ENCODE results near the gene KRTAP2-3. TPM values are rescaled to one million over a fixed set of nuclear protein-coding genes. Genes with fewer than 3 reads are reported as not detected.

KRTAP2-3 gene
- total RNA-seq, 1 experiment from 2014 or later = 0.57 TPM

DNA sequence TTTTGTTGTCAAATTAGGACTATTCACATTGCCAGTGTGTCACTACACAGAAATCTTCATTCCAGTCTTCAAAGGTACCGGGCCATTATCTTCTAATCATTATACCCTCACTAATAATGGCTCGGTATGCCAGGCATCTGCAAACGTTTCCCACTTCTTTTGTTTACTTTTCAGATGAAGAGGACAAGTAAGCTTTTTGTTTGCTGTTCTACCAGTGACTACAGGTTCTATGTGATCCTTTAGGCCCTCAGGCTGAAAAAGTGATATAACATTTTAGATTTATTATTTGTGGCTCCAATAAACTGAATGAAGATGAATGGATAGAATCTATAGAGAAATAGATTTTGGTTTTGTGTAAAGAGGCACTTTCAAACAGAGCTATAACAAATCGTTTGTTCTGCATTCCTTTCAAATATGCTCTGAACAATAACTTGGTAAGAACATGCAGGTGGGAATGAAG is 50.6 kb downstream of the KRTAP2-3 start:
- TF ChIP-seq, protein P1, sequence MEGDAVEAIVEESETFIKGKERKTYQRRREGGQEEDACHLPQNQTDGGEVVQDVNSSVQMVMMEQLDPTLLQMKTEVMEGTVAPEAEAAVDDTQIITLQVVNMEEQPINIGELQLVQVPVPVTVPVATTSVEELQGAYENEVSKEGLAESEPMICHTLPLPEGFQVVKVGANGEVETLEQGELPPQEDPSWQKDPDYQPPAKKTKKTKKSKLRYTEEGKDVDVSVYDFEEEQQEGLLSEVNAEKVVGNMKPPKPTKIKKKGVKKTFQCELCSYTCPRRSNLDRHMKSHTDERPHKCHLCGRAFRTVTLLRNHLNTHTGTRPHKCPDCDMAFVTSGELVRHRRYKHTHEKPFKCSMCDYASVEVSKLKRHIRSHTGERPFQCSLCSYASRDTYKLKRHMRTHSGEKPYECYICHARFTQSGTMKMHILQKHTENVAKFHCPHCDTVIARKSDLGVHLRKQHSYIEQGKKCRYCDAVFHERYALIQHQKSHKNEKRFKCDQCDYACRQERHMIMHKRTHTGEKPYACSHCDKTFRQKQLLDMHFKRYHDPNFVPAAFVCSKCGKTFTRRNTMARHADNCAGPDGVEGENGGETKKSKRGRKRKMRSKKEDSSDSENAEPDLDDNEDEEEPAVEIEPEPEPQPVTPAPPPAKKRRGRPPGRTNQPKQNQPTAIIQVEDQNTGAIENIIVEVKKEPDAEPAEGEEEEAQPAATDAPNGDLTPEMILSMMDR (conservative IDR thresholded peaks at IDR 0.05) = no peak
- no peak for TF ChIP-seq EZH2 (IDR thresholded peaks at IDR 0.05; ENCODE audit: low read depth)
- DNase-seq = peak; percentile 12 to 96
- H3K27ac ChIP-seq = peak overlapping the region; percentile 59
- no peaks in the 10 kb centered on the region for H3K79me2 ChIP-seq (ENCODE audit: low read depth)
- BruUV-seq (replicated peaks) = no TSS peak
- H3K9me3 ChIP-seq (ENCODE audit: insufficient read depth, low read depth) = no peaks in the 10 kb centered on the region; the same call in 1 of the 2 replicates
- H3K4me2 ChIP-seq = peak overlapping the region; percentile 34
- no peak overlapping the region for H3K4me3 ChIP-seq
- peaks cover 44% of the 10 kb centered on the region for H3F3A ChIP-seq (ENCODE audit: insufficient read depth, low read depth)
- no peaks in the 10 kb centered on the region for H3K27me3 ChIP-seq (ENCODE audit: insufficient read depth, low read depth)
- H3K4me1 ChIP-seq (replicated peaks; ENCODE audit: insufficient read depth) = peaks cover 57% of the 10 kb centered on the region
- H3K9me2 ChIP-seq (ENCODE audit: insufficient read depth) = no peaks in the 10 kb centered on the region
- H4K20me1 ChIP-seq (ENCODE audit: insufficient read depth) = no peaks in the 10 kb centered on the region
- no peaks in the 10 kb centered on the region for H3K36me3 ChIP-seq (ENCODE audit: low read depth)
- ChIA-PET CTCF (no interaction called here), POLR2A (ENCODE audit: unreplicated experiment) (interaction anchor here (0.6 to 1.0 kb wide), 3 partner anchors 47 to 485 kb away, joined by 3 to 10 read pairs (median 8); no protein-coding TSS in a partner anchor)
- intact Hi-C loops (cut with micrococcal nuclease; ENCODE audit: unreplicated experiment) = no loop called here
- no peak overlapping the region for H2AFZ ChIP-seq

Other genes starting within 250 kb of the KRTAP2-3 start
- gene KRT10, start 237.5 kb downstream of the KRTAP2-3 start, total RNA-seq (2021) = 22.5 and 49.4 TPM in 2 replicates
- not detected in 2 replicates for gene KRT12, start 192.9 kb downstream of the KRTAP2-3 start, total RNA-seq (2021)
- not detected in 2 replicates for gene KRT20, start 174.9 kb downstream of the KRTAP2-3 start, total RNA-seq (2021)
- gene KRT23, start 122.5 kb downstream of the KRTAP2-3 start, total RNA-seq (2021) = not detected in 2 replicates
- not detected in 2 replicates for gene KRT39, start 93.2 kb downstream of the KRTAP2-3 start, total RNA-seq (2021)
- gene KRT40, start 75.8 kb downstream of the KRTAP2-3 start, total RNA-seq (2021) = not detected in 2 replicates
- gene KRTAP3-3, start 66.0 kb downstream of the KRTAP2-3 start, total RNA-seq (2021) = not detected in 2 replicates
- gene KRTAP3-2, start 60.2 kb downstream of the KRTAP2-3 start, total RNA-seq (2021) = not detected in 2 replicates
- not detected in 2 replicates for gene KRTAP3-1, start 51.0 kb downstream of the KRTAP2-3 start, total RNA-seq (2021)
- gene KRTAP1-5, start 32.9 kb downstream of the KRTAP2-3 start, total RNA-seq (2021) = not detected in 2 replicates
- not detected in 2 replicates for gene KRTAP1-4, start 29.9 kb downstream of the KRTAP2-3 start, total RNA-seq (2021)
- not detected in 2 replicates for gene KRTAP1-3, start 25.2 kb downstream of the KRTAP2-3 start, total RNA-seq (2021)
- gene KRTAP1-1, start 18.7 kb downstream of the KRTAP2-3 start, total RNA-seq (2021) = not detected in 2 replicates
- not detected in 2 replicates for gene KRTAP2-1, start 12.8 kb downstream of the KRTAP2-3 start, total RNA-seq (2021)
- not detected in 2 replicates for gene KRTAP2-2, start 4.9 kb downstream of the KRTAP2-3 start, total RNA-seq (2021)
- gene KRTAP2-4, start 5.8 kb upstream of the KRTAP2-3 start, total RNA-seq (2021) = not detected in 2 replicates
- not detected in 2 replicates for gene KRTAP4-7, start 24.0 kb upstream of the KRTAP2-3 start, total RNA-seq (2021)
- not detected in 2 replicates for gene KRTAP4-8, start 38.0 kb upstream of the KRTAP2-3 start, total RNA-seq (2021)
- not detected in 2 replicates for gene KRTAP4-16, start 42.1 kb upstream of the KRTAP2-3 start, total RNA-seq (2021)
- not detected in 2 replicates for gene KRTAP4-9, start 45.3 kb upstream of the KRTAP2-3 start, total RNA-seq (2021)
- gene KRTAP4-11, start 58.3 kb upstream of the KRTAP2-3 start, total RNA-seq (2021) = not detected in 2 replicates
- gene KRTAP4-12, start 64.1 kb upstream of the KRTAP2-3 start, total RNA-seq (2021) = not detected in 2 replicates
- not detected in 2 replicates for gene KRTAP4-6, start 80.4 kb upstream of the KRTAP2-3 start, total RNA-seq (2021)
- not detected in 2 replicates for gene KRTAP4-5, start 89.7 kb upstream of the KRTAP2-3 start, total RNA-seq (2021)
- not detected in 2 replicates for gene KRTAP4-4, start 100.6 kb upstream of the KRTAP2-3 start, total RNA-seq (2021)
- not detected in 2 replicates for gene KRTAP4-3, start 108.1 kb upstream of the KRTAP2-3 start, total RNA-seq (2021)
- not detected in 2 replicates for gene KRTAP4-2, start 118.1 kb upstream of the KRTAP2-3 start, total RNA-seq (2021)
- not detected in 2 replicates for gene KRTAP4-1, start 124.8 kb upstream of the KRTAP2-3 start, total RNA-seq (2021)
- not detected in 2 replicates for gene KRTAP9-1, start 129.8 kb upstream of the KRTAP2-3 start, total RNA-seq (2021)
- gene KRTAP9-2, start 166.5 kb upstream of the KRTAP2-3 start, total RNA-seq (2021) = not detected in 2 replicates
- not detected in 2 replicates for gene KRTAP9-3, start 172.3 kb upstream of the KRTAP2-3 start, total RNA-seq (2021)
- not detected in 2 replicates for gene KRTAP9-8, start 177.9 kb upstream of the KRTAP2-3 start, total RNA-seq (2021)
- not detected in 2 replicates for gene KRTAP9-4, start 189.6 kb upstream of the KRTAP2-3 start, total RNA-seq (2021)
- gene KRTAP9-9, start 195.3 kb upstream of the KRTAP2-3 start, total RNA-seq (2021) = not detected in 2 replicates
- gene KRTAP9-6, start 205.3 kb upstream of the KRTAP2-3 start, total RNA-seq (2021) = not detected in 2 replicates
- gene KRTAP9-7, start 215.6 kb upstream of the KRTAP2-3 start, total RNA-seq (2021) = not detected in 2 replicates
- gene KRTAP29-1, start 242.7 kb upstream of the KRTAP2-3 start, total RNA-seq (2021) = not detected in 2 replicates
- gene KRTAP16-1, start 249.2 kb upstream of the KRTAP2-3 start, total RNA-seq (2021) = not detected in 2 replicates